Chondrocyte (in vitro differentiated cells): Measurements from ENCODE around the gene GRIN2D. TPM values are rescaled to one million over a fixed set of nuclear protein-coding genes. Genes with fewer than 3 reads are reported as not detected.

Experiments
- DNase-seq: peaks from one replicate; pipeline ENCODE4 v3.0.0; 2021; ENCODE audit warnings: mixed read lengths, low spot score
- H3K27ac Mint-ChIP-seq: one replicate; pipeline ENCODE4 v1.8.0; 2021; ENCODE audit warnings: mild to moderate bottlenecking, moderate library complexity, mixed read lengths; ENCODE audit not compliant: unreplicated experiment
- H3K27me3 Mint-ChIP-seq: 2 replicates; pipeline ENCODE4 v1.8.0; 2021; ENCODE audit warnings: low read depth, mixed read lengths
- H3K36me3 Mint-ChIP-seq: 2 replicates; pipeline ENCODE4 v1.8.0; 2021; ENCODE audit warnings: low read depth, mixed read lengths
- H3K4me1 Mint-ChIP-seq: 2 replicates; pipeline ENCODE4 v1.8.0; 2021; ENCODE audit warnings: low read depth, mild to moderate bottlenecking, mixed read lengths
- H3K4me3 Mint-ChIP-seq: one replicate; pipeline ENCODE4 v1.8.0; 2021; ENCODE audit warnings: mild to moderate bottlenecking, moderate library complexity, mixed read lengths; ENCODE audit not compliant: unreplicated experiment
- H3K9me3 Mint-ChIP-seq: 2 replicates; pipeline ENCODE4 v1.8.0; 2021; ENCODE audit warnings: low read depth, mixed read lengths
- long read RNA-seq: library from polyadenylated mRNA; stranded (forward); transcript quantifications from one replicate; pipeline ENCODE4 v2.0.0, GENCODE V29; 2021
- total RNA-seq: library from RNA; stranded (reverse); gene quantifications from 3 replicates; pipeline ENCODE4 v1.2.1, GENCODE V29; 2021
- TF ChIP-seq, protein P1 (sequence below): fragments of 200-600 bp; sonication (generic); IDR thresholded peaks from 2 replicates; pipeline ENCODE4 v1.5.0; 2021; ENCODE audit warnings: antibody characterized with exemption, mild to moderate bottlenecking, moderate library complexity

Gene GRIN2D
- 2.4 to 5.1 TPM (median 4.9 TPM) in 3 replicates for total RNA-seq
- long read RNA-seq, partial matches to known transcripts = 8 of 13 reads
- long read RNA-seq, other reads (novel, unspliced or antisense) = 5 of 13 reads

DNA sequence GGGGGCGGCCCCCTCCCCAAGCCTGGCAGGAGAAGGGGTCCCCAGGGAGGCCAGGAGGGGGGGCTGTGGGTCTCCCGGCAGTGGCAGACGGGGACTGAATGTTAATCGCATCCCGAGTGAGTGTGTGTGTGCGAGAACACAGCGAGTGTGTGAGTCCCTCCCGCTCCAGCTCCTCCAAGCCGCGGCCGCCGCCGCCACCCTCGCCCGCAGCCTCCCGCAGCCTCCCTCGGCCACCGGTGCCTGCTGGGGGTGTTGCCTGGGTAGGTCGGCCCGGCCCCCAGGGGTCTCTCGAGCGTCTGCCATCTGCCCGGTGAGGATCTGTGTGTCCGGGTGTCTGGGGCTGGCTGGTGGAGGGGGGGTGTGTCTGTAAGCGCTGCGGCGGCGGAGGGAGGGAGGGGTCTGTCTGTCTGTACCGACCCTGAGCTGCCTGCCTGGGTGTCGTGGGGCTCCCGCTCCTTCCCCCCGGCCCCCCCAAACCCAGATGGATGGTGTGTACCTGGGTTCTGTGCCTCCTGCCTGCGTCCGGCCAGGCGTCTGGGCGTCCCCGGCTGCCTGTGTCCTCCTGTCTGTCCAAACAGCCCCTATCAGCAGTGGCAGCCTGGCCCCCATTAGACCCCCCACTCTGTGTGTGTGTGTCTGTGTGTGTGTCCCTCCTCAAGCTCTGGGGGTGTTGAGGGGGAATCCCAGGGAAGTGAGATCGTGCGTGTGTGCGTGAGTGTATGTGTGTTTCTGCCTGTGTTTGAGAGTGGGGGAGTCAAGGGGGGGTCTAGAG, at the start of gene GRIN2D:
TSS of gene GRIN2D (plus strand) at position 110 of the 772 bp plus-strand sequence. CDS start 4,725 bp downstream, outside the sequence.
- H3K4me3 Mint-ChIP-seq = peak within 1 kb of the TSS; percentile 77
- H3K27me3 Mint-ChIP-seq = no peaks in the 10 kb centered on the region
- TF ChIP-seq, protein P1, sequence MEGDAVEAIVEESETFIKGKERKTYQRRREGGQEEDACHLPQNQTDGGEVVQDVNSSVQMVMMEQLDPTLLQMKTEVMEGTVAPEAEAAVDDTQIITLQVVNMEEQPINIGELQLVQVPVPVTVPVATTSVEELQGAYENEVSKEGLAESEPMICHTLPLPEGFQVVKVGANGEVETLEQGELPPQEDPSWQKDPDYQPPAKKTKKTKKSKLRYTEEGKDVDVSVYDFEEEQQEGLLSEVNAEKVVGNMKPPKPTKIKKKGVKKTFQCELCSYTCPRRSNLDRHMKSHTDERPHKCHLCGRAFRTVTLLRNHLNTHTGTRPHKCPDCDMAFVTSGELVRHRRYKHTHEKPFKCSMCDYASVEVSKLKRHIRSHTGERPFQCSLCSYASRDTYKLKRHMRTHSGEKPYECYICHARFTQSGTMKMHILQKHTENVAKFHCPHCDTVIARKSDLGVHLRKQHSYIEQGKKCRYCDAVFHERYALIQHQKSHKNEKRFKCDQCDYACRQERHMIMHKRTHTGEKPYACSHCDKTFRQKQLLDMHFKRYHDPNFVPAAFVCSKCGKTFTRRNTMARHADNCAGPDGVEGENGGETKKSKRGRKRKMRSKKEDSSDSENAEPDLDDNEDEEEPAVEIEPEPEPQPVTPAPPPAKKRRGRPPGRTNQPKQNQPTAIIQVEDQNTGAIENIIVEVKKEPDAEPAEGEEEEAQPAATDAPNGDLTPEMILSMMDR = peak; percentile 39
- H3K4me1 Mint-ChIP-seq = peaks cover 49% of the 10 kb centered on the region
- H3K27ac Mint-ChIP-seq = peak within 1 kb of the TSS; percentile 49
- H3K36me3 Mint-ChIP-seq = no peaks in the 10 kb centered on the region
- H3K9me3 Mint-ChIP-seq = no peaks in the 10 kb centered on the region
- DNase-seq = no peak

DNA sequence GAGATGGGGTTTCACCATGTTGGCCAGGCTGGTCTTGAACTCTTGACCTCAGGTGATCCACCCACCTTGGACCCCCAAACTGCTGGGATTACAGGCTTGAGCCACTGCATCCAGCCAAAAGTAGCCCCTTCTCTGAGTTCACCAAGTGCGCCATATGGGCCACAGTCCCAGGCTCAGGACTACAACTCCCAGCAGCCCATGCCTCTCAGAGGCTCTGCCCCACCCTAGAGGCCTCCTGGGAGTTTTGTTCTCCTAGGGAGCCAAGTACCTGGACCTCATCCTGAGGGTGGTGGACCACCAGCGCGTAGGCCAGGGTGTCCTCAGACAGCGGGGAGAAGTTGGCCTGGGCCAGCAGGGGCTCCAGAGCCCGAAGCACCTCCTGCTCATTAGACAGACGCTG, 48.6 kb upstream of the GRIN2D start:
- H3K27me3 Mint-ChIP-seq = no peaks in the 10 kb centered on the region
- H3K27ac Mint-ChIP-seq = no peak overlapping the region
- H3K4me3 Mint-ChIP-seq = no peak overlapping the region
- TF ChIP-seq, protein P1 = no peak
- no peaks in the 10 kb centered on the region for H3K36me3 Mint-ChIP-seq
- peaks cover 5% of the 10 kb centered on the region for H3K4me1 Mint-ChIP-seq
- no peak for DNase-seq
- no peaks in the 10 kb centered on the region for H3K9me3 Mint-ChIP-seq

DNA sequence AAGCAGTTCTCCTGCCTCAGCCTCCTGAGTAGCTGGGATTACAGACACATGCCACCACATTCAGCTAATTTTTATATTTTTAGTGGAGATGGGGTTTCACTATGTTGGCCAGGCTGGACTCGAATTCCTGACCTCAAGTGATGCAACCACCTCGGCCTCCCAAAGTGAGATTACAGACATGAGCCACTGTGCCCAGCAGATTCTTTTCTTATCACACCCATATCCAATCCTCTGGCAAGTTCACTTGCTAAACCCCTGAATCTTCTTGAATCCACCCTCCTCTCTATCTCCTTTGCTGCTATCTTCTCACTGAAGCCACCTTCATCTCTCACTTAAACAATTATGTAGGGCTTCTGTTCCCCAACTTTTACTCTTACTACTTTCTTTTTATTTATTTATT, 47.3 kb upstream of the GRIN2D start:
- H3K36me3 Mint-ChIP-seq = no peaks in the 10 kb centered on the region
- DNase-seq = no peak
- no peaks in the 10 kb centered on the region for H3K27me3 Mint-ChIP-seq
- H3K27ac Mint-ChIP-seq = no peak overlapping the region
- H3K4me3 Mint-ChIP-seq = no peak overlapping the region
- peaks cover 5% of the 10 kb centered on the region for H3K4me1 Mint-ChIP-seq
- TF ChIP-seq, protein P1 = no peak
- no peaks in the 10 kb centered on the region for H3K9me3 Mint-ChIP-seq

DNA sequence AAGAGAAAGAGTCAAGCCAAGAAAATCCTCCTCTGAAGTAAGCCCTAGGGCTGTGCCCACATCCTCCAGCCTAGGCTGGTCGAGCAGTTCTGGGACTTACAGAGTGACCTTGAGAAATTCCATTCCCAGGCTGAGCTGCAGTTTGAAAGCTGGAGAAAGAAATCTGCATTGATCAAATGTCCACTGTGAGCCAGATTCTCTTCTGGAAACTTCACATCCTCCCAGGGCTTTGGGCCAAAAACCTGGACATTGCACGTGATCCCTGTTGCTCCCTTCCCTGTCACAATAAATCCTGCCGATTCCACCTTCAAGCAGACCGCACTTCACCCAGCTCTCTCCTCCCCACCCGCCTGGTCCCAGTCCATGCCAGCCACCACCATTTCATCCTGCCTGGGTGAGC, 45.4 kb upstream of the GRIN2D start:
- peaks cover 5% of the 10 kb centered on the region for H3K4me1 Mint-ChIP-seq
- no peaks in the 10 kb centered on the region for H3K9me3 Mint-ChIP-seq
- no peak overlapping the region for H3K27ac Mint-ChIP-seq
- H3K4me3 Mint-ChIP-seq = no peak overlapping the region
- TF ChIP-seq, protein P1 = no peak
- H3K27me3 Mint-ChIP-seq = no peaks in the 10 kb centered on the region
- no peaks in the 10 kb centered on the region for H3K36me3 Mint-ChIP-seq
- no peak for DNase-seq

DNA sequence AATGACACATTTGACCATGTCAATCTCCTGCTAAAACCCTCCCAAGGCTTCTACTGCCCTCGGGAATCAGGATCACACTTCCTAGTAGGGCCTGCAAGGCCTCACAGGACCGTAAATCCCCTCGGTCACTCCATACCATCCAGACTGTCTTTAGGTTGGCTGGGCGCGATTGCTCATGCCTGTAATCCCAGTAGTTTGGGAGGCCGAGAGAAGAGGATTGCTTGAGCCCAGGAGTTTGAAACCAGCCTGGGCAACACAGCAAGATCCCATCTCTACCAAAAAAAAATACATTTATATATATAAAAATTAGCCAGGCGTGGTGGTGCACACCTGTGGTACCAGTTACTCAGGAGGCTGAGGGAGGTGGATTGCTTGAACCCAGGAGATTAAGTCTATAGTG, 44.7 kb upstream of the GRIN2D start:
- DNase-seq = no peak
- no peak overlapping the region for H3K27ac Mint-ChIP-seq
- H3K4me1 Mint-ChIP-seq = peaks cover 8% of the 10 kb centered on the region
- TF ChIP-seq, protein P1 = no peak
- H3K36me3 Mint-ChIP-seq = no peaks in the 10 kb centered on the region
- no peak overlapping the region for H3K4me3 Mint-ChIP-seq
- H3K27me3 Mint-ChIP-seq = no peaks in the 10 kb centered on the region
- no peaks in the 10 kb centered on the region for H3K9me3 Mint-ChIP-seq
